AG20443 (cell line): ENCODE measurements around the gene TMEM204.

ENCODE experiments used
- DNase-seq: peaks from one replicate; pipeline ENCODE4 v3.0.0; 2012; ENCODE audit warnings: low spot score, mixed read lengths

Gene TMEM204

GRCh38 chr16:1499756-1500464, 33.6 kb upstream of the TMEM204 start:
- DNase-seq = no peak

GRCh38 chr16:1500465-1501150, 32.9 kb upstream of the TMEM204 start:
- DNase-seq = no peak

- DNase-seq = no peak
Measured at GRCh38 chr16:1501630-1502029, 31.8 kb upstream of the TMEM204 start.

- DNase-seq = no peak
Measured at GRCh38 chr16:1502092-1503004, 31.1 kb upstream of the TMEM204 start.

- DNase-seq = no peak
Measured at GRCh38 chr16:1503110-1503955, 30.1 kb upstream of the TMEM204 start.

GRCh38 chr16:1505073-1505844, 28.2 kb upstream of the TMEM204 start:
- DNase-seq = no peak

- no peak for DNase-seq
Measured at GRCh38 chr16:1505912-1506311, 27.6 kb upstream of the TMEM204 start.

GRCh38 chr16:1506494-1507213, 26.8 kb upstream of the TMEM204 start:
- no peak for DNase-seq

GRCh38 chr16:1508494-1509187, 24.8 kb upstream of the TMEM204 start:
- DNase-seq = no peak

GRCh38 chr16:1509307-1510221, 23.9 kb upstream of the TMEM204 start:
- no peak for DNase-seq

- no peak for DNase-seq
Measured at GRCh38 chr16:1510272-1510671, 23.2 kb upstream of the TMEM204 start.

- DNase-seq = no peak
Measured at GRCh38 chr16:1510941-1511351, 22.5 kb upstream of the TMEM204 start.

GRCh38 chr16:1511662-1512569, 21.6 kb upstream of the TMEM204 start:
- no peak for DNase-seq

GRCh38 chr16:1512774-1513173, 20.7 kb upstream of the TMEM204 start:
- no peak for DNase-seq

GRCh38 chr16:1514507-1514906, 19.0 kb upstream of the TMEM204 start:
- no peak for DNase-seq

- no peak for DNase-seq
Measured at GRCh38 chr16:1518626-1519135, 14.8 kb upstream of the TMEM204 start.

- no peak for DNase-seq
Measured at GRCh38 chr16:1519831-1520230, 13.6 kb upstream of the TMEM204 start.
